Tongue (tissue), 2 donors: ENCODE measurements around the gene IQGAP3. TPM values are rescaled to one million over a fixed set of nuclear protein-coding genes. Genes with fewer than 3 reads are reported as not detected.

Experiments
- DNase-seq: peaks from one replicate; pipeline ENCODE4 v3.0.0-alpha.2; 2015
- total RNA-seq: library from RNA; depleted of rRNA; stranded (reverse); fragments of >200 nt; gene quantifications from one replicate; pipeline ENCODE4 v1.2.3, GENCODE V29; 2014

IQGAP3 gene
- total RNA-seq, 1 donor from 2014 or later: 10.3 TPM

GRCh38 chr1:156496211-156496761 lies 76.1 kb downstream of the IQGAP3 start:
- no peak for DNase-seq

GRCh38 chr1:156495401-156496140 lies 76.8 kb downstream of the IQGAP3 start:
- no peak for DNase-seq

- no peak for DNase-seq
These were observed 78.0 kb downstream of the IQGAP3 start for GRCh38 chr1:156494309-156494895.

GRCh38 chr1:156493742-156494141 lies 78.6 kb downstream of the IQGAP3 start:
- peak; percentile 62 for DNase-seq

GRCh38 chr1:156493154-156493631 lies 79.2 kb downstream of the IQGAP3 start:
- DNase-seq: no peak

GRCh38 chr1:156492591-156493080 lies 79.7 kb downstream of the IQGAP3 start:
- peak; percentile 70 for DNase-seq

- no peak for DNase-seq
These were observed 80.3 kb downstream of the IQGAP3 start for GRCh38 chr1:156492013-156492590.

- no peak for DNase-seq
These were observed 81.0 kb downstream of the IQGAP3 start for GRCh38 chr1:156491151-156491949.

- peak; percentile 81 for DNase-seq
These were observed 81.8 kb downstream of the IQGAP3 start for GRCh38 chr1:156490401-156491032.

GRCh38 chr1:156489935-156490293 lies 82.5 kb downstream of the IQGAP3 start:
- no peak for DNase-seq

GRCh38 chr1:156489166-156489934 lies 83.0 kb downstream of the IQGAP3 start:
- peak; percentile 94 for DNase-seq

- no peak for DNase-seq
These were observed 83.7 kb downstream of the IQGAP3 start for GRCh38 chr1:156488566-156489165.

GRCh38 chr1:156487862-156488261 lies 84.5 kb downstream of the IQGAP3 start:
- DNase-seq: no peak

GRCh38 chr1:156486421-156487344 lies 85.7 kb downstream of the IQGAP3 start:
- no peak for DNase-seq

GRCh38 chr1:156485984-156486383 lies 86.4 kb downstream of the IQGAP3 start:
- no peak for DNase-seq

- no peak for DNase-seq
These were observed 87.8 kb downstream of the IQGAP3 start for GRCh38 chr1:156484480-156485058.

- DNase-seq: no peak
These were observed 89.0 kb downstream of the IQGAP3 start for GRCh38 chr1:156483397-156483796.

- no peak for DNase-seq
These were observed 90.1 kb downstream of the IQGAP3 start for GRCh38 chr1:156482276-156482675.

GRCh38 chr1:156481527-156481926 lies 90.8 kb downstream of the IQGAP3 start:
- DNase-seq: no peak
